Testis (tissue), 3 donors: Measurements from ENCODE around the gene KLHL14. TPM values are rescaled to one million over a fixed set of nuclear protein-coding genes. Genes with fewer than 3 reads are reported as not detected.

ENCODE experiments used
- DNase-seq: peaks from one replicate; pipeline ENCODE4 v3.0.0-alpha.2; 2019
- H3K27ac ChIP-seq, 2 donors: fragments of 200-600 bp; sonication (generic); one replicate each; pipeline ENCODE4 v1.5.1; 2019
- H3K27me3 ChIP-seq: fragments of 200-600 bp; sonication (generic); one replicate; pipeline ENCODE4 v1.5.1; 2019
- H3K36me3 ChIP-seq: fragments of 200-600 bp; sonication (generic); one replicate; pipeline ENCODE4 v1.5.1; 2017; ENCODE audit warnings: low read depth; ENCODE audit errors: missing control alignments
- H3K4me1 ChIP-seq: fragments of 200-600 bp; sonication (generic); one replicate; pipeline ENCODE4 v1.5.1; 2019
- H3K4me3 ChIP-seq, 2 donors: fragments of 200-600 bp; sonication (generic); one replicate each; pipeline ENCODE4 v1.5.1; 2017 to 2019
- H3K9me3 ChIP-seq: fragments of 200-600 bp; sonication (generic); one replicate; pipeline ENCODE4 v1.5.1; 2017
- CTCF ChIP-seq, 3 experiments: fragments of 450-650 bp in 2 of 3; fragments of 200-600 bp in 1 of 3; sonication (generic) in 1 of 3; IDR thresholded peaks; one replicate each; pipeline ENCODE4 v1.5.1; 2016 to 2019; ENCODE audit warnings: antibody characterized with exemption in 3 of 3, mild to moderate bottlenecking in 2 of 3, moderate library complexity in 1 of 3
- POLR2A ChIP-seq: fragments of 450-650 bp; IDR thresholded peaks from one replicate; pipeline ENCODE4 v1.6.1; 2017; ENCODE audit warnings: antibody characterized with exemption, mild to moderate bottlenecking, moderate library complexity
- WGBS, 2 donors: methylation state at CpG; one replicate each; pipeline ENCODE4 v1.1.5; 2018; 5-methylcytosine and 5-hydroxymethylcytosine counted together
- intact Hi-C: fragments of 100-400 bp; cut with DNase I; formaldehyde crosslinking; loops from one replicate; pipeline ENCODE4 v1.15.1; 2023; ENCODE audit warnings: low total_unique reads
- polyA plus RNA-seq: library from polyadenylated mRNA; stranded (reverse); fragments of 350-450 nt; fragmentation: Illumina TruSeq; extraction: RNeasy Lipid Tissue Mini Kit (QIAGEN cat#74804); gene quantifications from one replicate; pipeline ENCODE4 v1.2.3, GENCODE V29; 2014; ENCODE audit warnings: low read depth, low replicate concordance; ENCODE audit not compliant: insufficient read depth
- total RNA-seq, 2 donors: library from RNA; depleted of rRNA; stranded (reverse); fragments of >200 nt; gene quantifications; one replicate each; pipeline ENCODE4 v1.2.3, GENCODE V29; 2016

KLHL14 gene
- total and polyA plus RNA-seq, 3 donors from 2014 or later, result 2.0 to 3.3 (median 2.7) TPM

- intact Hi-C loops, result no loop called here
- TF ChIP-seq POLR2A (no peak), CTCF (IDR thresholded peaks at IDR 0.05) (no peak)
- Histone ChIP-seq H3K27me3 (no peaks in the 10 kb centered on the region), H3K9me3 (no peaks in the 10 kb centered on the region), H3K4me3 (no peak overlapping the region), H3K27ac (no peak overlapping the region), H3K4me1 (peaks cover 9% of the 10 kb centered on the region), H3K36me3 (no peaks in the 10 kb centered on the region)
- DNase-seq, result no peak
- WGBS, 2 donors, result 31 to 37% methylated on average over 8 of the region's 8 CpGs
Measured at GRCh38 chr18:32769071-32769585, 3.7 kb downstream of the KLHL14 start.

GRCh38 chr18:32767400-32767799 is 5.4 kb downstream of the KLHL14 start:
- Histone ChIP-seq H3K27me3 (no peaks in the 10 kb centered on the region), H3K4me3 (no peak overlapping the region), H3K9me3 (no peaks in the 10 kb centered on the region), H3K27ac (no peak overlapping the region), H3K4me1 (peaks cover 9% of the 10 kb centered on the region), H3K36me3 (no peaks in the 10 kb centered on the region)
- no peak for DNase-seq
- TF ChIP-seq CTCF (IDR thresholded peaks at IDR 0.05) (no peak), POLR2A (no peak)
- intact Hi-C loops, result no loop called here
- 91 to 93% methylated on average over 3 of the region's 3 CpGs for WGBS, 2 donors

GRCh38 chr18:32764611-32765244 is 8.1 kb downstream of the KLHL14 start:
- Histone ChIP-seq H3K27me3 (no peaks in the 10 kb centered on the region), H3K4me3 (no peak overlapping the region), H3K27ac (no peak overlapping the region), H3K9me3 (no peaks in the 10 kb centered on the region), H3K4me1 (peaks cover 4% of the 10 kb centered on the region), H3K36me3 (no peaks in the 10 kb centered on the region)
- DNase-seq, result no peak
- intact Hi-C loops, result no loop called here
- WGBS, 2 donors, result 77 to 96% methylated on average over 3 of the region's 3 CpGs
- no peak for TF ChIP-seq POLR2A
- no peak for TF ChIP-seq CTCF (IDR thresholded peaks at IDR 0.05)

GRCh38 chr18:32763293-32763692 is 9.5 kb downstream of the KLHL14 start:
- H3K9me3 ChIP-seq, result no peaks in the 10 kb centered on the region
- no peak overlapping the region for H3K4me3 ChIP-seq
- H3K27me3 ChIP-seq, result no peaks in the 10 kb centered on the region
- TF ChIP-seq CTCF (IDR thresholded peaks at IDR 0.05) (no peak), POLR2A (no peak)
- no peaks in the 10 kb centered on the region for H3K36me3 ChIP-seq
- no peak for DNase-seq
- WGBS, 2 donors, result 90 to 91% methylated on average over 2 of the region's 2 CpGs
- intact Hi-C loops, result no loop called here
- no peaks in the 10 kb centered on the region for H3K4me1 ChIP-seq
- H3K27ac ChIP-seq, result no peak overlapping the region

GRCh38 chr18:32761231-32761630 is 11.6 kb downstream of the KLHL14 start:
- TF ChIP-seq CTCF (IDR thresholded peaks at IDR 0.05) (no peak), POLR2A (no peak)
- no peak for DNase-seq
- H3K4me1 ChIP-seq, result no peaks in the 10 kb centered on the region
- H3K36me3 ChIP-seq, result no peaks in the 10 kb centered on the region
- H3K9me3 ChIP-seq, result no peaks in the 10 kb centered on the region
- intact Hi-C loops, result no loop called here
- no peaks in the 10 kb centered on the region for H3K27me3 ChIP-seq
- 81 to 93% methylated on average over 1 of the region's 1 CpG for WGBS, 2 donors
- H3K4me3 ChIP-seq, result no peak overlapping the region
- no peak overlapping the region for H3K27ac ChIP-seq
